WTC11 (cell line): ENCODE results near the gene GID8.

Experiments used
- FOXK1 ChIP-seq: sonication (generic); formaldehyde crosslinking; IDR thresholded peaks from 2 replicates; pipeline ENCODE4 v1.8.0; 2022; ENCODE audit warnings: mild to moderate bottlenecking, moderate library complexity, missing genetic modification reagents
- NFYB ChIP-seq: sonication (generic); formaldehyde crosslinking; conservative IDR thresholded peaks from 2 replicates; pipeline ENCODE4 v1.8.0; 2022; ENCODE audit warnings: low read depth, missing genetic modification reagents
- TEAD1 ChIP-seq: sonication (generic); formaldehyde crosslinking; IDR thresholded peaks from 2 replicates; pipeline ENCODE4 v1.8.0; 2022; ENCODE audit warnings: mild to moderate bottlenecking, missing genetic modification reagents
- ZNF232 ChIP-seq: sonication (generic); formaldehyde crosslinking; IDR thresholded peaks from 2 replicates; pipeline ENCODE4 v1.8.0; 2022; ENCODE audit warnings: mild to moderate bottlenecking, missing genetic modification reagents
- TF ChIP-seq, protein P1 (sequence below): sonication (generic); formaldehyde crosslinking; IDR thresholded peaks from 2 replicates; pipeline ENCODE4 v1.8.1; 2022; ENCODE audit warnings: mild to moderate bottlenecking, moderate library complexity, missing genetic modification reagents
- TF ChIP-seq, protein P2 (sequence below): fragments of 200-600 bp; IDR thresholded peaks from 2 replicates; pipeline ENCODE4 v1.8.0; 2022; ENCODE audit warnings: antibody characterized with exemption

DNA sequence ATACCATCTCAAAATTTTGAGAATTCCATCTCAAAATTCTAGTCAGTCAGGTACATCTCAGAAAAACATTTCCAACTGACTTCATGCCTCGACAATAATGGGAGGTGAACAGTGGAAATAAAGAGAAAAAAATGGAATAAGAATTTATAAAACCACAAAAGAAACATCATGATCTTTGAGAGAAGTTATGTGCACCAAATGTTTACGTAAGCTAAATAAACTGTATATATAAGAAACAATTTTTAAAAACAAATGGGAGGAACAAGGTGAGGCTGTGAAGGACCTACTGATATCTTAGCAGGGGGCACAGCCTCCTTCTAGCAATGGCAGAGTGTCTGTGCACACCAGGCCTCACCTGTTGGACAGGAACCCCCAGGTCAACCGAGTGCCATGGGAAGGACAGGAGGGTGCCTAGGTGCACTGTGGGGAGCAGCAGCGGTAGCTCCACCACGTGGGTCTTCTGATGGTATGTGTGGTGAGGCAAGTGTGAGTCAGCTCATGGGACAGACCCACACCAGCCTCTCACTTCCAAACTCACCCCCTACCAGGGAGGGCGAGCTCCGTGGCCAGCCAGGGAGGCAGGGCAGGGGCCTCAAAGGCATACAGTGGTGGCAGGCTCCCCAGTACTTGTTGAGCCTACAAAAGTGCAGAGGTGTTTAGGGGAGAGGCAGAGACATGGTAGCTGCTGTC, 34.9 kb upstream of the GID8 start:
- no peak for TF ChIP-seq NFYB (CRISPR knock-in tag)
- TF ChIP-seq, protein P1, sequence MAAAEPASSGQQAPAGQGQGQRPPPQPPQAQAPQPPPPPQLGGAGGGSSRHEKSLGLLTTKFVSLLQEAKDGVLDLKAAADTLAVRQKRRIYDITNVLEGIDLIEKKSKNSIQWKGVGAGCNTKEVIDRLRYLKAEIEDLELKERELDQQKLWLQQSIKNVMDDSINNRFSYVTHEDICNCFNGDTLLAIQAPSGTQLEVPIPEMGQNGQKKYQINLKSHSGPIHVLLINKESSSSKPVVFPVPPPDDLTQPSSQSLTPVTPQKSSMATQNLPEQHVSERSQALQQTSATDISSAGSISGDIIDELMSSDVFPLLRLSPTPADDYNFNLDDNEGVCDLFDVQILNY (CRISPR knock-in tag): no peak
- TF ChIP-seq, protein P2, sequence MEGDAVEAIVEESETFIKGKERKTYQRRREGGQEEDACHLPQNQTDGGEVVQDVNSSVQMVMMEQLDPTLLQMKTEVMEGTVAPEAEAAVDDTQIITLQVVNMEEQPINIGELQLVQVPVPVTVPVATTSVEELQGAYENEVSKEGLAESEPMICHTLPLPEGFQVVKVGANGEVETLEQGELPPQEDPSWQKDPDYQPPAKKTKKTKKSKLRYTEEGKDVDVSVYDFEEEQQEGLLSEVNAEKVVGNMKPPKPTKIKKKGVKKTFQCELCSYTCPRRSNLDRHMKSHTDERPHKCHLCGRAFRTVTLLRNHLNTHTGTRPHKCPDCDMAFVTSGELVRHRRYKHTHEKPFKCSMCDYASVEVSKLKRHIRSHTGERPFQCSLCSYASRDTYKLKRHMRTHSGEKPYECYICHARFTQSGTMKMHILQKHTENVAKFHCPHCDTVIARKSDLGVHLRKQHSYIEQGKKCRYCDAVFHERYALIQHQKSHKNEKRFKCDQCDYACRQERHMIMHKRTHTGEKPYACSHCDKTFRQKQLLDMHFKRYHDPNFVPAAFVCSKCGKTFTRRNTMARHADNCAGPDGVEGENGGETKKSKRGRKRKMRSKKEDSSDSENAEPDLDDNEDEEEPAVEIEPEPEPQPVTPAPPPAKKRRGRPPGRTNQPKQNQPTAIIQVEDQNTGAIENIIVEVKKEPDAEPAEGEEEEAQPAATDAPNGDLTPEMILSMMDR: no peak
- no peak for TF ChIP-seq FOXK1 (CRISPR knock-in tag)
- TF ChIP-seq TEAD1: no peak
- no peak for TF ChIP-seq ZNF232 (CRISPR knock-in tag)
